Muscle layer of colon (tissue), 2 donors: ENCODE results near the gene CGN.
A peak's percentile ranks its signal among the peaks of the same experiment; 100 is the strongest.

Experiments used
- H3K27ac ChIP-seq: one replicate; pipeline ENCODE4 v1.7.0; 2013; ENCODE audit warnings: low read depth, mild to moderate bottlenecking, low read length, moderate library complexity
- H3K27me3 ChIP-seq, 2 donors: one replicate each; pipeline ENCODE4 v1.7.0; 2013; ENCODE audit warnings: low read length in 2 of 2, mild to moderate bottlenecking in 2 of 2; ENCODE audit not compliant: insufficient read depth in 2 of 2, control insufficient read depth in 1 of 2
- H3K36me3 ChIP-seq: one replicate; pipeline ENCODE4 v1.7.0; 2013; ENCODE audit warnings: mild to moderate bottlenecking, low read length; ENCODE audit not compliant: insufficient read depth
- H3K4me1 ChIP-seq: one replicate; pipeline ENCODE4 v1.7.0; 2013; ENCODE audit warnings: mild to moderate bottlenecking, low read length; ENCODE audit not compliant: insufficient read depth
- H3K4me3 ChIP-seq, 2 donors: one replicate each; pipeline ENCODE4 v1.7.0; 2013; ENCODE audit warnings: low read length in 2 of 2, low read depth in 1 of 2, mild to moderate bottlenecking in 1 of 2, moderate library complexity in 1 of 2
- H3K9ac ChIP-seq: one replicate; pipeline ENCODE4 v1.7.0; 2013; ENCODE audit warnings: low read length
- H3K9me3 ChIP-seq: one replicate; pipeline ENCODE4 v1.7.0; 2013; ENCODE audit warnings: mild to moderate bottlenecking, low read length
- donor health status: abdominal sarcoma.
- donor health status: Adenocarcinoma of cecum.

Gene CGN

DNA sequence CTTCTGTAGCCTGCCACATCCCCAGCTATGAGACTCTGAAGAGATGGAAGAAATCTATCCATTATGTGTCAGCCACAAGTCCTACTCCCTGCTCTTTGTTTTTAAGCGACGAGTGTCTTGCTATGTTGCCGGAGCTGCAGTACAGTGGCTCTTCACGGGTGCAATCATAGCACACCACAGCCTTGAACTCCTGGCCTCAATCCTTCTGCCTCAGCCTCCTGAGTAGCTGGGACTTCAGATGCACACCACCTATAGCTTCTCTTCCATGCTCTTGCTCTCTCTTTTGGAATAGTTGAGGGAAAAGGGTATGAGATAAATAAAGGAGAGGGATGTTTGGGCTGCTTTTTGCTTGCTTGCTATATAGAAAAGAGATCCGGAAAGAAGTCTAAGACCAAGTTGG, 30.6 kb downstream of the CGN start:
- Histone ChIP-seq H3K27ac (no peak overlapping the region), H3K9ac (no peak overlapping the region), H3K4me3 (peak overlapping the region in 1 of 2 donors; percentile 83), H3K36me3 (no peaks in the 10 kb centered on the region), H3K9me3 (no peaks in the 10 kb centered on the region), H3K27me3 (no peaks in the 10 kb centered on the region), H3K4me1 (peaks cover 32% of the 10 kb centered on the region)

- no peak overlapping the region for H3K9ac ChIP-seq
- peak overlapping the region; percentile 43 for H3K27ac ChIP-seq
These were observed 31.5 kb downstream of the CGN start for GRCh38 chr1:151542710-151543129.

GRCh38 chr1:151545542-151545941, 34.4 kb downstream of the CGN start:
- Histone ChIP-seq H3K9me3 (no peaks in the 10 kb centered on the region), H3K36me3 (no peaks in the 10 kb centered on the region), H3K4me3 (no peak overlapping the region), H3K4me1 (peaks cover 33% of the 10 kb centered on the region), H3K27ac (no peak overlapping the region), H3K9ac (no peak overlapping the region), H3K27me3 (no peaks in the 10 kb centered on the region)

More at GRCh38 chr1:151542710-151543129, 31.5 kb downstream of the CGN start:
- no peaks in the 10 kb centered on the region for H3K9me3 ChIP-seq
- no peaks in the 10 kb centered on the region for H3K27me3 ChIP-seq
- H3K4me3 ChIP-seq, result no peak overlapping the region
- H3K4me1 ChIP-seq, result peaks cover 41% of the 10 kb centered on the region
- no peaks in the 10 kb centered on the region for H3K36me3 ChIP-seq

DNA sequence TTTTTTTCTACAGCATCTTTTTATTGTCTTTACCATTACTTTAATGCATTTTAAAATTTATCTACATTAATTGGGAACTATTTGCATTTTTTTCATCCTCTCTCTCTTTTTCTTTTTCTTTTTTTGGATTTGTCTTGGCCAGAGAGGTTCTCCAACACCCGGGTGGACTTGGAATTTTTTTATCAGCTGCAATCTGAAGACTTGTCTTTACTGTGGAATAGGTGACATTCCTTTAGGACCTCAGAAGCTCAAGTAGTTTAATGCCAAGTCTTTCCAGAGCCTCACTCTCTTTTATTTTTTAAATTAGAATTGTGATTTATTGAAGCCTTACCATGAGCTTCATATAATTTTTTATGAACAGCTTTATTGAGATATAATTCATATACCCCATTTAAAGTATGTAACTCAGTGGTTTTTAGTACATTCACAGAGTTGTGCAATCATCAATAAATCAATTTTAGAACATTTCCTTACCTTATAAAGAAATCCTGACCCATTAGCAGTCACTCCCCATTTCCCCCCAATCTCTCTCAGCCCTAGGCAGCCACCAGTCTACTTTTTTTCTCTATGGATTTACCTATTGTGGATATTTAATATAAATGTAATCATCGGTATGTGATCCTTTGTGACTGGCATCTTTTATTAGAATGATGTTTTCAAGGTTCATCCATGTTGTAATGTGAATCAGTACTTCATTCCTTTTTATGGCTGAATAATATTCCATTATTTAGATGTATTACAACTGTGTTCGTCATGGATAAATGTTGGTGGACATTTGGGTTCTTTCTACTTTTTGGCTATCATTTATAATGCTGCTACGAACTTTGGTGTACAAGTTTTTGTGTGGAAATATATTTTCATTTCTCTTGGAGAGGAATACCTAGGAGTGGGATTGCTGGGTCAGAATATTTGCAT, 35.1 kb downstream of the CGN start:
- H3K27me3 ChIP-seq, result no peaks in the 10 kb centered on the region
- H3K36me3 ChIP-seq, result no peaks in the 10 kb centered on the region
- H3K9me3 ChIP-seq, result no peaks in the 10 kb centered on the region
- no peak overlapping the region for H3K9ac ChIP-seq
- H3K27ac ChIP-seq, result no peak overlapping the region
- peaks cover 29% of the 10 kb centered on the region for H3K4me1 ChIP-seq
- no peak overlapping the region for H3K4me3 ChIP-seq

DNA sequence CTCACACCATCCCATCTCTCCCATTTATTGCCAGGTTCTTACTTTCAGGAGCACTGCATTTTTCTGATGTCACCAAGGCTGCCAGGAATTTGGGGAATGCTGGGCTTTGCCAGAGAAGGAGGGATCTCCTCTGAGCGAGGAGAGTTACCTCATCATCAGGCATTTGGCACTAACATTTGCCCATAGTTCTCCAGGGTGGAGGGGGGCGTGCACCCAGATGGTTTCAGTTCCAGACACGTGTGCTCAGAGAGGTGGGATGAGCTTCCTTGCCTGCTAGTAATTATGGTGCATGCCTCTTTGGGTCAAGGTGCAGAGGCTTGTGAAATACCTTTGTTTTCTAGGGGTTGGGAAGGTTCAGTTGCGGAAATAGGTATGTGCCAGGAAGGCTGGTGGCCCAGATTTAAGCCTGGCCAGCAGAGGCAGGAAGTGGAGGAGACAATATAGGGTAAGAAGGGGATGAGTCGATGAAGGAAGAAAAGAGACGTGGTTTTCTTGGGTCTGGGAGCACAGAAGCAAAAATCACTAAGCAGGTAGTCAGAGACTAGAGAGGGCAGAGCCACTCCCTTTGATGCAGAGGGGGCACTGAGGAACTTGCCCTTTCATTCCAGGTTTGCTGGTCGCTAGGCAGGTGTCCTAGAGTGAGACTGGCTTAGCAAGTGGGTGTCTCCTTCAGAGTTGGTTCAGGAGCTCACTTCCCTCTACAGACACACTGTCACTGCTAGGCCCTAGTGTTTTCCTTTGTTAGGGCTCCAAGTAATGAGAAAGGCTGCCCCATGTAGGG, 36.1 kb downstream of the CGN start:
- Histone ChIP-seq H3K27ac (no peak overlapping the region), H3K4me1 (peaks cover 19% of the 10 kb centered on the region), H3K9me3 (no peaks in the 10 kb centered on the region), H3K9ac (no peak overlapping the region), H3K27me3 (no peaks in the 10 kb centered on the region), H3K4me3 (no peak overlapping the region), H3K36me3 (no peaks in the 10 kb centered on the region)

DNA sequence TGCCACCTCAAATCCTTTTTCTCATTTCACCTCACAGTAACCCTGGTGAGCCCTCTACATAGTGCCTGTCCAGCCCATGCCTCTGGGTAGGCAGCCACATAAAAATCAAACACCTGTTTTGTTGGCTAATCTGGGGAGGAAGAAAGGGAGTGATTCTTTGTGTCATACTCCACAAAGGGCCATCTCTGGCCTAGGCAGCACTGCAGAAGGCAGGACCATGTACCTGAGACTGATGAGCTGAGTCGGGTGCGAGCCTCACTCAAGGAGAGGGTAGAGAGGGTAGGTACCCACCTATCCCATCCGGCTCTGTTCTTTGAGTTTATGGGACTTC, 36.7 kb downstream of the CGN start:
- Histone ChIP-seq H3K9me3 (no peaks in the 10 kb centered on the region), H3K4me1 (peaks cover 14% of the 10 kb centered on the region), H3K9ac (no peak overlapping the region), H3K36me3 (no peaks in the 10 kb centered on the region), H3K4me3 (no peak overlapping the region), H3K27ac (no peak overlapping the region), H3K27me3 (no peaks in the 10 kb centered on the region)

DNA sequence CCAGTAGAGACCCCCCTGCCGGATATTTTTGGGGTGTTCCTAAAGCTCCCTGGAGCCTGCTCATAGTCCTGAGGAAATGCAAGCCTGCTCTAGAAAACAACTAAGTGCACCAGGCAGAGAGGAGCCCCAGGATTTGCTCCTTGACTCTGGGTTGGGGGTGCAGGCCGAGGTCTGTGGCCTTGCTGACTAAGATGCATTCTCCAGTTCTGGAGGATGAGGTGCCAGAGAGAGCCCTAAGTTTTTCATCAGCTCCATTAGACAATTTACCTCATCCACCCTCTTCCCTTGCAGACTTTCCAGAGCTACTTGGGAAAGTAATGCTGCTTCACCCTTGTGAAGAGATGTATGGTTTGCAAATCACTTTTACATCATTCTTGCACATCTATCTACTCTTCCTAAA, 38.0 kb downstream of the CGN start:
- H3K9me3 ChIP-seq, result no peaks in the 10 kb centered on the region
- H3K4me1 ChIP-seq, result peaks cover 11% of the 10 kb centered on the region
- no peak overlapping the region for H3K27ac ChIP-seq
- H3K4me3 ChIP-seq, result no peak overlapping the region
- H3K9ac ChIP-seq, result no peak overlapping the region
- H3K27me3 ChIP-seq, result no peaks in the 10 kb centered on the region
- no peaks in the 10 kb centered on the region for H3K36me3 ChIP-seq

- no peak overlapping the region for H3K9ac ChIP-seq
- no peaks in the 10 kb centered on the region for H3K36me3 ChIP-seq
- no peaks in the 10 kb centered on the region for H3K9me3 ChIP-seq
- H3K4me1 ChIP-seq, result no peaks in the 10 kb centered on the region
- no peak overlapping the region for H3K27ac ChIP-seq
- no peak overlapping the region for H3K4me3 ChIP-seq
- no peaks in the 10 kb centered on the region for H3K27me3 ChIP-seq
These were observed 42.5 kb downstream of the CGN start for GRCh38 chr1:151553659-151554058.

- Histone ChIP-seq H3K4me1 (no peaks in the 10 kb centered on the region), H3K4me3 (no peak overlapping the region), H3K27ac (no peak overlapping the region), H3K27me3 (no peaks in the 10 kb centered on the region), H3K9ac (no peak overlapping the region), H3K36me3 (no peaks in the 10 kb centered on the region), H3K9me3 (no peaks in the 10 kb centered on the region)
These were observed 44.9 kb downstream of the CGN start for GRCh38 chr1:151556052-151556451.

GRCh38 chr1:151562661-151563060, 51.5 kb downstream of the CGN start:
- H3K9ac ChIP-seq, result no peak overlapping the region
- no peak overlapping the region for H3K4me3 ChIP-seq
- H3K9me3 ChIP-seq, result no peaks in the 10 kb centered on the region
- H3K4me1 ChIP-seq, result no peaks in the 10 kb centered on the region
- H3K27me3 ChIP-seq, result no peaks in the 10 kb centered on the region
- no peak overlapping the region for H3K27ac ChIP-seq
- peaks cover 31% of the 10 kb centered on the region for H3K36me3 ChIP-seq

DNA sequence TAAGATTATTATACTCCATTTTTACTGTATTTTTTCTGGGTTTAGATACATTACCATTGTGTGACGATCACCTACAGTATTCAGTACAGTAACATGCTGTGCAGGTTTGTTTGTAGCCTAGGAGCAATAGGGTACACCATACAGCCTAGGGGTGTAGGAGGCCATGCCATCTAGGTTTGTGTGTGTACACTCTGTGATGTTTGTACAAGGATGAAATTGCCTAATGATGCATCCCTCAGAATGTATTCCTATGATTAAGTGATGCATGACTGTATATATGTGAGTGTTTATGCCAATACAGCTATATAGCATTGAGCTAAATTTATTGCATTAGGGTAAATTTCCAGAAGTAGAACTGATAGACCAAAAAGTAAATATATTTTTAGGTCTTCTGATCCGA, 52.2 kb downstream of the CGN start:
- Histone ChIP-seq H3K9me3 (no peaks in the 10 kb centered on the region), H3K36me3 (peaks cover 35% of the 10 kb centered on the region), H3K27ac (no peak overlapping the region), H3K4me3 (no peak overlapping the region), H3K27me3 (no peaks in the 10 kb centered on the region), H3K9ac (no peak overlapping the region), H3K4me1 (no peaks in the 10 kb centered on the region)
